Stimulated activated CD4-positive, alpha-beta T cell treated with anti-CD3 and anti-CD28 coated beads, Interleukin-2, amount 100 ng/mL, for 48 hours (primary cell): Measurements from ENCODE around the gene RXYLT1.
"Not testable (repeated sequence)": the region's sequence is repeated elsewhere in the genome, so short reads cannot be mapped to it uniquely, and the experiment has no call there.

Source experiments
- DNase-seq, 2 donors: peaks; one replicate each; pipeline ENCODE4 v3.0.0-alpha.2; 2020

RXYLT1 gene, protein sequence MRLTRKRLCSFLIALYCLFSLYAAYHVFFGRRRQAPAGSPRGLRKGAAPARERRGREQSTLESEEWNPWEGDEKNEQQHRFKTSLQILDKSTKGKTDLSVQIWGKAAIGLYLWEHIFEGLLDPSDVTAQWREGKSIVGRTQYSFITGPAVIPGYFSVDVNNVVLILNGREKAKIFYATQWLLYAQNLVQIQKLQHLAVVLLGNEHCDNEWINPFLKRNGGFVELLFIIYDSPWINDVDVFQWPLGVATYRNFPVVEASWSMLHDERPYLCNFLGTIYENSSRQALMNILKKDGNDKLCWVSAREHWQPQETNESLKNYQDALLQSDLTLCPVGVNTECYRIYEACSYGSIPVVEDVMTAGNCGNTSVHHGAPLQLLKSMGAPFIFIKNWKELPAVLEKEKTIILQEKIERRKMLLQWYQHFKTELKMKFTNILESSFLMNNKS

DNA sequence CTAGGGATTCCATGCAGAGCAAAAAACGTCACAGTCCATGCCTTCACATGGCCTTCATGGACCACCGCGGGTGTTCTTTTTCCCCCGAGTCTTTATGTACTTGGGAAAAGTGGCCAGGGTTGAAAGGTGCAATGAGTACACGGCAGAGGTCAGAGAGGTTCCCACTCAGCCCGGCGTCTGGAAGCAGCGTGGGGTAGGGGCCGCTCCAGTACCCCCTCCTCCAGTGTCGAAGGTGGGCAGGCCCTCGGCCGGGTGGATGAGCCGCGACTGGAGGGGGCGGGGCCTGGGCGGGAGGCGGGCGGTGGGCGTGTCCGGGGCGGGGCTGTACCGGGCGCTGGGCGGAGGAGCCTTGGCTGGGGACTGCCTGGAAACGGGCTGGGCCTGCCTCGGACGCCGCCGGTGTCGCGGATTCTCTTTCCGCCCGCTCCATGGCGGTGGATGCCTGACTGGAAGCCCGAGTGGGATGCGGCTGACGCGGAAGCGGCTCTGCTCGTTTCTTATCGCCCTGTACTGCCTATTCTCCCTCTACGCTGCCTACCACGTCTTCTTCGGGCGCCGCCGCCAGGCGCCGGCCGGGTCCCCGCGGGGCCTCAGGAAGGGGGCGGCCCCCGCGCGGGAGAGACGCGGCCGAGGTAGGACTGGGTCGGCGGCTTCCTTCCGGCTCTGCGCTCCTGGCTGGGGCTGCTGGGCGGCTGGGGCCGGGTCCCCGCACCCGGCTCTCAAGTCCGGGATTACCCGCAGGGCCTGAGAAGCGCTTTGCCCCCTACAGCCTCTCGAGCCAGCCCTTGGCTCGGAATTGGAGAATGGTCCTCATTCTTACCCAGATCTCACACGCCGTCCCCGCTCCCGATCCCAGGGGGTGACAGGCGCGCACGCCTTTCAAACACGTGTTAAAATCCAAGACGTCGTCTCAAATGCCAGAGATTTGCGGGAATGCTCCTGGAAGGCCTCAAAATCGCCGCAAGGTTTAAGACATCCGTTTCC, at the start of gene RXYLT1:
Gene RXYLT1, plus strand, starts transcription at position 412 of the 984 bp plus-strand sequence. Its CDS starts 52 bp downstream, at position 464.
- DNase-seq = peak; percentile 76 to 83

DNA sequence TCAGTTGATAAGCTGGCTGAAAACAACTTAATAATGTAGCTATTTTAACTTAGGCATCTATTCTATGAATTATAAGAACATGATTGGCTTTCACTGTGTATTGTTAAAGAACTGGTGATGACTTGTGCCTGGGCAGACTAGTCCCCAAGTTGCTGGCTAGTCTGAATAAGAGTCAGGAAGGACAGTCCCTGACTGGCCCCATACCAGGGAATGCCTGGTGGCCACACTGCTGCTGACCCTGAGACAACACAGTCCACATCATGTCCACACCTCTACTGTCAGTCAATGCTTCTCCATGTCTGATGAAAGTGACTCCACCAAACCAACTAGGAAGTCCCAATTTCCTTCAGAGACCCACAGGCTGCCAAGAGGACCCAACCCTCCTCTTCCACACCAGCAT, 46.9 kb upstream of the RXYLT1 start:
- not testable (repeated sequence) for DNase-seq

DNA sequence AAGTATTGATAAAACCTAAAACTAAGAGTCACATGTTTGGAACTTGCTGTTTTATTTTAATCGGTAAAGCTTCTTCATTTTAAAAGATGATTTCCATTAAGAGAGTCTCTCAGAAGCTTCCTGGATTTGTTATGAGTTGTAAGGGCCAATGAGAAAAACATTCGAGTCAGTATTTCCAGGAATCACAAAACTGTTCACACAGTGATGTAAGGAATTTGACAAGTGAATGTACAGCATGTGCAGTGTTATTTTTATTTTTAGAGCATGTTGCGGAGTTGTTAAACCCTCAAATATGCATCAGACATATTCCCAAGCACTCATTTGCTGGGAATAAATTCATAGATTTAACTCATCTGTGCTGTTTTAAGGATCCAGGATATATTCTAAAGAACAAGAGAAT, 46.1 kb upstream of the RXYLT1 start:
- DNase-seq = not testable (repeated sequence)

DNA sequence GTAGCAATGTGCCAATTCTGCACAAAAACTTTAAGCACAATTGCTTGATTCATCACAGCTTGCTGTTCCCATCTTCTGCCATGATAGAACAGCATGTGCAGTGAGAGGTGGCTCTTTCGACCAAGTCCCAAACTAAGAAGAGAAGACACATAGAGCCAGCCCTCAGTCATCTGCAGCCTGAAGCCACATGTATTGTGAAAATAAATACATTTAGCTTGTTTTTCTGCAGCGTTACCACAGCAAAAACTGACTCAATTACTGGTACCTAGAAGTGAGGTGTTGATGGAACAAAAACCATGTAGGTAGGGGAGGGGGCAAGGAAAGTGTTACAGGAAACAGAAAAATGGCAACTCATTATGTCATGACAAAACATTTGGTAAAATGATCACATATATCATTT, 39.2 kb upstream of the RXYLT1 start:
- not testable (repeated sequence) for DNase-seq

DNA sequence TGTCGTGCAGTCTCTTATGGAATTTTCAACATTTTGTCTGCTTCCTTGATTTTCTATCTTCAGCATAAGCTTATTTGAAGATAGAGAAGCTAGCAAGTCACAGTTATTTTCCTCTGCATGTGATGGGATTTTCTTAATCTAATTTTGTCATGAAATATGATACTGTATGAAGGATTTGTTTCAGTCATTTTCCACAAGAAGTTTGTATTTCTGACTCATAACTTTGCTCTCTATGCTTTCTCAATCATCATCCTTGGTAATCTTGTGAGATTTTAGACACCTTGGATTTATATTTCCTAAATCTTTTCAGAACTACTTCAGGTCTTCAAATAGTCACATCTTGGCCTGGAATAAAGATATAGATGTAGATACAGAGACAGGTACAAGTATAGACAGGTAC, 38.3 kb upstream of the RXYLT1 start:
- DNase-seq = not testable (repeated sequence)

DNA sequence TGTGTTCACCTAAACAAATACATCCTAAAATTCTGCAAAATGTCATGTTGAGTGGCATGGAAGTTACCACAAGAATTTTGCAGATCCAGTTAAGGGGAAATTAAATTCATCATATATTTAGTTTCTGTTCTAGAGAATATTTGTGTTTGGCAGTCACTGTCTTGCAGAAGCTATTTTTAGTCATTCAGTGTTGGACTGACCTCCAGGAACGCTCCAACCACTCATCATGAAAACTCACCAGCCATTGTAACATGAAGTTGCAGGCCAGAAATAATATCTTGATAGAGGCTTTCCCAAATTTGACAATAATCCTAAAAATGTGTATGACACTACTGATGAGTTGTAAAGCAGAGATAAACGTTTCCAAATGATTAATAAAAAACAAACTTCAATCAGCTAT, 35.6 kb upstream of the RXYLT1 start:
- not testable (repeated sequence) for DNase-seq

DNA sequence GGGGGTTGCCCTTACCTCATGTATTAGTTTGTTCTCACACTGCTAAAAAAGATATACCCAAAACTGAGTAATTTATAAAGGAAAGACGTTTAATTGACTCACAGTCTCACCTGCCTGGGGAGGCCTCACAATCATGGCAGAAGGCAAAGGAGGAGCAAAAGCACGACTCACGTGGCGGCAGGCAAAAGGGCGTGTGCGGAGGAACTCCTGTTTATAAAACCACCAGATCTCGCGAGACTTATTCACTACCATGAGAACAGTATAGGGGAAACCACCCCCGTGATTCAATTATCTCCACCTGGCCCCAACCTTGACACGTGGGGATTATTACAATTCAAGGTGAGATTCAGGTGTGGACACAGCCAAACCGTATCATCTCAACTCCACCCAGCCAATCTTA, 33.2 kb upstream of the RXYLT1 start:
- not testable (repeated sequence) for DNase-seq

DNA sequence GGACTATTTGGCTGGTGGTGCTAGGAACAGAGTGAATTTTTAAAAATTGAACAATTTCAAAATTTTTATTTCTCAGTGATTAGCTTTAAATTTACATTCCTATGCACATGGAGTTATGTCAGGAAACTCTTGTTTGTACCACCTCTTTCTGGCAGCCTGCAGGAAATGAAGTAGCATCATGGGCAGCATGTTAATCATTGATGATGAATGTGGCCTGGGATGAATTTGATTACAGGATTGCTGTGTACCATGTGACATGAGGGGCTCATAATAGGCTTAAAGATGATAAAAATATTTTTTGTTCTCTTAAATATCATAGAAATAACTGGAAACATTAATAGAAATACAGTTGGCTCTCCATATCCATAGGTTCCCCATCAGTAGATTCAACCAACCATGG, 32.6 kb upstream of the RXYLT1 start:
- DNase-seq = not testable (repeated sequence)

DNA sequence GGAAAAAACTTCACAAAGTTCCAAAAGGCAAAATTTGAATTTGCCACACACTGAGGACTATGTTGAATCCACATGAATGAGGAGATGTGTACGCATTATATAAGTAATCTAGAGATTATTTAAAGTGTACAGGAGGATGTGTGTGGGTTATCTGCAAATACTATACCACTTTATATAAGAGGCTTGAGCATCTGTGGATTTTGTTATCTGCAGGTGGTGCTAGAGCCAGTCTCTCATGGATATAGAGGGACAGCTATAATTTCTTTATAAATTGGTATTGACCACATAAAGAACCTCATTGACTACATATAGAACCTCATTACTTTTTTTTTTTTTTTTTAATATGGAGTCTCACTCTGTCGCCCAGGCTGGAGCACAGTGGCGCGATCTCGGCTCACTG, 32.2 kb upstream of the RXYLT1 start:
- DNase-seq = no peak

DNA sequence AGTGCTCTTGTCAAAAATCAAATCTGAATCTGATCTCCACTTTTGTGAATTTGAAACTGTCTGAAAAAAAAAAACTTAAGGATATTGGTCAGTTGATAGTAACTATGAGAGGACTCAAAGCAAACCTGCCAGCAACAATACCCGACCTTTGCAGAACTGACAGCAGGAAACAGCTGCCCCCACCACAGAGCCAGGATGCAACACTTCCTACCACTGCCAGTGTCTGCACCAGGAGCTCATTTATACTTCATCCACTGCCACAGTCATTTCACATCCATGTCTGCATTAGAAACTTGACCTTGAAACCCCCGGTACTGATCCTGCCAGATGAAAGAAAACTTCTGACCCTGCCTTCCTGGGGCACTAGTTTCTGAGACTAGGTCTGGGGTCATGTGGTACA, 27.4 kb upstream of the RXYLT1 start:
- DNase-seq = no peak

DNA sequence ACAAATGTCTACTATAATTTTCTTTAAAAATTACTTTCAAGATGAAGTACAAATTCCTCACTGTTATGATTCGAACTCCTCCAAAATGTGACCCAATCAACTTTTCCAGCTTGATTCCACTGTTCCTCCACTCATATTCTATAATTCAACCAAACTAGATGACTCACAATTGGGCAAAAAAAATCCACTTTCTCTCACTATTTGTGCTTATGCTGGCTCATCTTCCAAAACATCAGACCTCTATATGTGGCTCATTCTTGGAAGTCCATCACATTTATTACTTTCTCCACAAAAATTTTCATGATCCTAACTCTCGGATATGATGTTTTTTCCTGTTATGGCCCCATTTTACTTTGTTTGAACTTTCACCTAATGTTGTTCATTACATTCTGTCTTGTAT, 26.9 kb upstream of the RXYLT1 start:
- DNase-seq = no peak

DNA sequence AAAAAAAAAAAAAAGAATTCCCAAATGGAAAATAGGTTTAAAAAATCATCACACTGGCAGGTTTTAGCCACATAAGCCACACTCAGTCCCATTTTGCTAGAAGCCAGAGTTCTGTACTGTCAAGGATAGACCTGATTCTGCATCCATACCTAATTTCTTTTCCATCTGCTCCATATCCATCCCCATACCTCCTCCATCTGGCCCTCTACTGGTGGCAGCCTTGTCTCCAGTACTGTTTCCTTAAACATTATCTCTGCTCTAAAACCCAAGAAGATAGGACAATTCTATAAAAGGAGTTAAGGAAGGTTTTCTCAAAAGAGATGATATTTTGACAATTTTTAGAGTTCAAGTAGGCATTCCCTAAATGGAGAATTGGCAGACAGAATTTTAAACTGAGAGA, 26.0 kb upstream of the RXYLT1 start:
- DNase-seq = no peak

DNA sequence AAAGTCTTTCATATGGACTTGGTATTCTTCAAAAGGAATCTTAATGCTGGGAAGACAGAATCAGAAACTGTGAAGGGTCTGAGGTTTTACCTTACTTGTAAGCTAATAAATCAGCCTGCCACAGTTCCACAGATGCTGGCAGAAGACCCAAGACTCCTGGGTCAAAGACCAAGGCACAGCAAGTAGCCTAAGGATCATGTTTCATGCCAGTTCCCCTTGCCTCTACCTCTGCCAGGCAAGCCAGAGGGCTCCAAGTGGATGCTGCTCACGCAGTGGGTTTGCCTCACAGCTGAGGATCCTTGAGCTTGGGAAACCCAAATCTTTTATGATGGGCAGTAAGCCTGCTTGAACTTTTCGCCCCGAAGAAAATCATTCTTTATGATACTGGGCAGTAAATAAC, 15.2 kb upstream of the RXYLT1 start:
- DNase-seq = no peak

DNA sequence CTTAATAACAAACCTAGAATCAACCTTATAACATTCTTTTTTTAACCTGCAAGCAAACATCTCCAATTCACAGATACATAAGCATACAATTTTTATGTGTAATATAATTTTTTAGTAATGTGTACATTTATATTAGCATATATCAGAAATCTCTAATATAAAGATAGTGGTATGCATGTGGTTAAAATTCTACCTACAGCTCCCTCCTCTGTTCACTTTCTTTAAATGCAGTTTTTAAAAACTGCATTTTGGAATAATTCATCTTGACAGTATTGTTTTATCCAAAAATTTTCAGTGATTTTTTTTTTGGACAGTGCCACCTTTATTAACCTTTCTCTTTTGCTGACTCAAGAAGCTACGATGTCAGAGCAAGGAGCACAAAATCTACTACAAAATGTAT, 13.2 kb upstream of the RXYLT1 start:
- no peak for DNase-seq

DNA sequence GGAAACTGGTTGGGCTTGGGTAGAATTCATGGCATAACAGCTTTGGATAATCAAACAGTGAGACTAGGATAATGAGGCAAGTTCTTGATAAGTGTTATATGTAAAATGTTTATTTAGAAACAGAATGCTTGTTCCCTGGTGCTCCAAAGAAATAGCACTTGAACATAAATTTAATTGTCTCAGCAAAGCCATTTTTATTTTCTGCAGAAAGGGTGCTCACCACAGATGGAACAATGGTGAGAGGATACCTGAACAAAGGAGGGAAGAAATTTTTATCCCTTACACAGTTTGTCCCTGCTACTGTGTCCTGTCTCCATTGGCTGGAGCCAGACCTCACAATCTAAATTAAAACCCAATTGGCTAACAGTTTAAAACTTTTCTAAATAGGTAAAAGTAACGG, 9.3 kb upstream of the RXYLT1 start:
- no peak for DNase-seq

DNA sequence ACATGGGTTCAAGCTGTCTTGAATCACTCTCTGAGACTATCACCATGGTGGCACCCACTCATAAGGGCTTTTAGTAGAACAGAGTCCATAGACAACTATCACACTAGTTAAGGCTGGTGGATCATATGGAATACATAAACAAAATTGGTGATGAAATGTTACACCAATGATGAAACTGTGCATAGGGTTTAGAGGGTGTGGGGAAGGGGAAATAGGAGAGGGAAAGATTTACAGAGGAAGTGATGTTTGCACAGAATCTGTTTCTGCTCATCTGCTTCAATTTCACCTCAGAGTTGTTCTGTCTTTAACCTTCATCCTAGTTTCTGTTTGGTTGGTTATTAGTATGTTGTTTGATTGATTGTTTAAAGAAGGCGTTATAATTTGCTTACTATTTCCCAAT, 2.4 kb upstream of the RXYLT1 start:
- no peak for DNase-seq

DNA sequence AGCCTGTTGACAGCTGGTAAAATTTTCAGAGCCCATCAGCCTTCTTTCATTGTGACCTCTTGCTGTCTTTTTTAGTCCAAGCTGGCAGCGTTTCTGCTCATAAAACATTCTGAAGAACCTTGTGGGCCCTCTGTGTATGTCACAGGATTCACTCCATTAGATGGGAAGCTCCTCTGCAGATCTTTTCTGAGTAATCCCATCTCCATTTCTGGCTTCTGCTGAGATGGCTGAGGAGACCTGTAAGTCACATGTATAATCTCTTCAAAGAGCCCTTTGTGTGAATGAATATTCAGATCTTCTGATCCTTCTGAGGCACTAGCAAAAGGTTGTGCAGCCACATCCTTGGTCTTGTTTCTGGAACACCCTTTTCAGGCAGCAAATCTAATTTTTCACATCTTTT, 2.8 kb downstream of the RXYLT1 start:
- no peak for DNase-seq

DNA sequence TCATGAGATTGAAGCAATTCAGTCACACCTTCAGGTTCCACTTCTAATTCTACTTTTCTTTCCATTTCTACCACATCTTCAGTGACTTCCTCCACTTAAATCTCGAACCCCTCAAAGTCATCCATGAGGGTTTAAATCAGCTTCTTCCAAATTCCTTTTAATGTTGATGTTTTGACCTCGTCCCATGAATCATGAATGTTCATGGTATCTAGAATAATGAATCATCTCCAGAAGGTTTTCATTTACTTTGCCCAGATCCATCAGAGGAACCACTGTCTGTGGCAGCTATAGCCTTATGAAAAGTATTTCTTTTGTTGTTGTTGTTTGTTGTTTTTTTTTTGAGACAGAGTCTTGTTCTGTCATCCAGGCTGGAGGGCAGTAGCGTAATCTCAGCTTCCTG, 7.6 kb downstream of the RXYLT1 start:
- DNase-seq = no peak

DNA sequence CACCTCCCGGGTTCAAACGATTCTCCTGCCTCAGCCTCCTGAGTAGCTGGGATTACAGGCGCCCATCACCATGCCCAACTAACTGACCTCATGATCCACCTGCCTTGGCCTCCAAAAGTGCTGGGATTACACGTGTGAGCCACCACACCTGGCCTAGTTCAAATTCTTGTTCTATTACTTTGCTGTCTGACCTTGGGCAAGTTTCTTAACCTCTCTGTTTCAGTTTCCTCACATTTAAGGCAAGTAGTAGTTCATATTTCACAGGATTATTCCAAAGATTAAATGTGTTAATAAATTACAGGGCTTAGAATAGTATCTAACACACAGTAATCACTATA, 10.9 kb downstream of the RXYLT1 start:
- no peak for DNase-seq

DNA sequence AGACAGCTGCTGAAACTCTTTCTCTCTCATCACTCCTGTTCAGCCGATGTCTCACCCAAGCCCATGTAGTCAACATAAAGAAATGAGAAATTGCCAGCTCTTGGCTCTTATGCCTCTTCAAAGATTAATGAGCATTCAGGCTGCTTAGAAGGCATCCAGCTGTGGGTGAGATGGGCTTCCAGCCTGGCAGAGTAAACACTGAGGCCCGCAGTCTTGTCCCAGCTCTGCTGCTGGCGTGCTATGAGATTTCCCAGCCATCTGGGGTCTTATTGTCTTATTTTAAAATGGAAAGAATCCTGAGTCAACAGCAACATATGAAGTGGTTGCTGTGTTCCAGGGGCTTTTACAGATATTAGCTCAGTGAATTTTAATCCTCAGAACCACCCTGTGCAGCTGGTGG, 12.6 kb downstream of the RXYLT1 start:
- no peak for DNase-seq

DNA sequence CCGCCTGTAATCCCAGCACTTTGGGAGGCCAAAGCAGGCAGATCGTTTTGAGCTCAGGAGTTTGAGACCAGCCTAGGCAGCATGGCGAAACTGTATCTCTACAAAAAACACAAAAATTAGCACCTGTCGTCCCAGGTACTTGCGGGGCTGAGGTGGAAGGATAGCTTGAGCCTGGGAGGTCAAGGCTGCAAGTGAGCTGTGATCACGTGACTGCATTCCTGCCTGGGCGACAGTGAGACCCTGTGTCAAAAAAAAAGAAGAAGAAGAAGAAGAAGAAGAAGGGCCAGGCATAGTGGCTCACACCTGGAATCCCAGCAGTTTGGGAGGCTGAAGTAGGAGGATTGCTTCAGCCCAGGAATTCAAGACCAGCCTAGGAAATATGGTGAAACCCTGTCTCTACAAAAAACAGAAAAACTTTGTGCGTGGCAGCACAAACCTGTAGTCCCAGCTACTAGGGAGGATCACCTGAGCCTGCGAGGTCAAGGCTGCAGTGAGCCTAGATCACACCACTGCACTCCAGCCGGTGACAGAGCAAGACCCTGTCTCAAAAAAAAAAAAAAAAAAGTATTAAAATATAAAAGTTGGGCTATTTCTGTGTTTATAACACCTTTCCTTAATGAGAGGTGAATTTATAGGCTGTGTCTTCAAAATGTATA, 15.5 kb downstream of the RXYLT1 start:
- no peak for DNase-seq

DNA sequence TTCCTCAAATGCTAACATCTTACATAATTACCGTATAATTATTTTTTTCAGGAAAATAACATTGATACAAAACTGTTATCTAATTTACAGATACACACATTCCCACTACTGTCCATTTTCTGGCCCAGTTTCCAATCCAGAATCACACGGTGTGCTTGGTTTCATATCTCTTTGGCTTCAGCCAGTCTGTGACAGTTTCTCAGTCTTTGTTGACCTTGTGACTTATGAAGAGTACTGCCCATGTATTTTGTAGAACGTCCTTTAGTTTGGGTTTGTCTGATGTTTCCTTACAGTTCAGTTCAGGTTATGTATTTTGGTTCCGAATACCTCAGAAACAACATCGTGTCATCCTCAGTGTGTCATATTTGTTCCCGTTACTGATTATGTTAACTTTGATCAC, 16.2 kb downstream of the RXYLT1 start:
- DNase-seq = no peak

DNA sequence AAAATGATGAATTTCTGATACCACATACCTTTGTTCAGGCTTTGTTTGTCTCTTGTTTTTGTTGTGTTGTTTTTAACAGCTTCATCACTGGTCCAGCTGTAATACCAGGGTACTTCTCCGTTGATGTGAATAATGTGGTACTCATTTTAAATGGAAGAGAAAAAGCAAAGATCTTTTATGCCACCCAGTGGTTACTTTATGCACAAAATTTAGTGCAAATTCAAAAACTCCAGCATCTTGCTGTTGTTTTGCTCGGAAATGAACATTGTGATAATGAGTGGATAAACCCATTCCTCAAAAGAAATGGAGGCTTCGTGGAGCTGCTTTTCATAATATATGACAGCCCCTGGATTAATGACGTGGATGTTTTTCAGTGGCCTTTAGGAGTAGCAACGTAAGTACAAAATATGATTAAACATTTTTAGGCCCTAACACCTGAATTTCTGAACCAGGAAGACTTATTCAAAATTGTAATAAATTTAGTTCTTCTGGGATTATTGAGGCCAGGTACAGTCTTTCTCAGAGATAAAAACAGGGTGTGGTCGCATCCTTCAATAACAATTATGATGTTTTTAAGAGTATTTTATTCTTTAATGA, 22.4 kb downstream of the RXYLT1 start:
- no peak for DNase-seq
